Endodermal cell (in vitro differentiated cells): Measurements from ENCODE around the gene FUT2. TPM values are rescaled to one million over a fixed set of nuclear protein-coding genes. Genes with fewer than 3 reads are reported as not detected.

Source experiments
- DNase-seq: peaks from one replicate; pipeline ENCODE4 v3.0.0-alpha.2; 2017
- H3K27ac ChIP-seq: 2 replicates; pipeline ENCODE4 v1.5.1; 2013; ENCODE audit warnings: mild to moderate bottlenecking, low read depth, low read length, moderate library complexity
- H3K27me3 ChIP-seq: 2 replicates; pipeline ENCODE4 v1.6.1; 2013; ENCODE audit warnings: mild to moderate bottlenecking, low read length, moderate library complexity; ENCODE audit not compliant: insufficient read depth, control insufficient read depth, poor library complexity, severe bottlenecking
- H3K36me3 ChIP-seq: 2 replicates; pipeline ENCODE4 v1.7.0; 2013; ENCODE audit warnings: mild to moderate bottlenecking, low read length, moderate library complexity; ENCODE audit not compliant: control insufficient read depth, insufficient read depth
- H3K4me1 ChIP-seq: one replicate; pipeline ENCODE4 v1.7.0; 2013; ENCODE audit warnings: low read length; ENCODE audit not compliant: control insufficient read depth, insufficient read depth
- H3K4me3 ChIP-seq: 2 replicates; pipeline ENCODE4 v1.5.1; 2013; ENCODE audit warnings: mild to moderate bottlenecking, low read length, moderate library complexity
- H3K9ac ChIP-seq: 2 replicates; pipeline ENCODE4 v1.6.1; 2013; ENCODE audit warnings: mild to moderate bottlenecking, low read length, moderate library complexity; ENCODE audit not compliant: poor library complexity, severe bottlenecking; ENCODE audit errors: extremely low read depth
- H3K9me3 ChIP-seq: 2 replicates; pipeline ENCODE4 v1.6.1; 2013; ENCODE audit warnings: mild to moderate bottlenecking, low read length, moderate library complexity; ENCODE audit not compliant: control insufficient read depth
- H3K27ac Mint-ChIP-seq: 2 replicates; pipeline ENCODE4 v1.8.0; 2020; ENCODE audit warnings: mixed read lengths
- H3K27me3 Mint-ChIP-seq: 2 replicates; pipeline ENCODE4 v1.8.0; 2021; ENCODE audit warnings: mild to moderate bottlenecking, mixed read lengths; ENCODE audit not compliant: insufficient read depth
- H3K36me3 Mint-ChIP-seq: 2 replicates; pipeline ENCODE4 v1.8.0; 2020; ENCODE audit warnings: low read depth, mixed read lengths
- H3K4me1 Mint-ChIP-seq: 2 replicates; pipeline ENCODE4 v1.8.0; 2020; ENCODE audit warnings: mixed read lengths
- H3K4me3 Mint-ChIP-seq: 2 replicates; pipeline ENCODE4 v1.8.0; 2020; ENCODE audit warnings: mild to moderate bottlenecking, moderate library complexity, mixed read lengths
- H3K9me3 Mint-ChIP-seq: 2 replicates; pipeline ENCODE4 v1.8.0; 2020; ENCODE audit warnings: mild to moderate bottlenecking, mixed read lengths
- WGBS, 2 experiments: methylation state at CpG; one replicate each; pipeline versions ENCODE4 v1.1.5 to v1.1.7; 2013; ENCODE audit warnings: missing lambda C conversion rate in 2 of 2, mixed read lengths in 1 of 2; ENCODE audit not compliant: insufficient coverage in 1 of 2, insufficient read length in 1 of 2; 5-methylcytosine and 5-hydroxymethylcytosine counted together
- total RNA-seq, 2 donors: library from RNA; stranded (reverse); fragmentation: NEBNext Ultra II Directional in 1 of 2; extraction: Animal tissue kit (Norgen Biotek cat#: 25700) in 1 of 2; gene quantifications; 2 replicates in 1 of 2; 3 replicates in 1 of 2; pipeline ENCODE4 v1.2.1, GENCODE V29; 2021
- TF ChIP-seq, protein P1 (sequence below): fragments of 200-600 bp; sonication (generic); conservative IDR thresholded peaks from 2 replicates; pipeline ENCODE4 v1.5.0; 2021; ENCODE audit warnings: antibody characterized with exemption, mild to moderate bottlenecking

The FUT2 gene
- total RNA-seq, 2 donors from 2014 or later: 5.8 to 11.0 TPM

DNA sequence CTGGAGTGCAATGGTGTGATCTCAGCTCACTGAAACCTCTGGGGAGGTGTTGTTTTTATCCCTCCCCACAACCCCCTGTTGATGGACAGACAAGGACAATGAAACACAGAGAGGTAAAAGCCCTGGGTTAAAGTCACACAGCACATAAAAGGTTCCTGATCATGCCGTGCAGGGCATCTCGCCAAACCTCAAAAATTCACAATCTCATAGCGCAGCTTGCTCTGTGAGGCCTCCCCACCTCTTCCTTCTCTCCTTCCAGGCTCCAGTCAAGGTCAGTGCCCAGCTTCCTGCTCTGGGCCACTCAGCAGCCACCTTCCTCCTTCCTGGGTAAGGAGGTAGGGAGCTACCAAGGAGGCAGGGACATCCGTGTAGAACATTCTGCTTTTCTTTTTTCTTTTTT lies 2.3 kb downstream of the FUT2 start:
- Histone ChIP-seq H3K4me1 (no peaks in the 10 kb centered on the region), H3K9me3 (no peaks in the 10 kb centered on the region), H3K27ac (no peak overlapping the region), H3K36me3 (no peaks in the 10 kb centered on the region), H3K27me3 (no peaks in the 10 kb centered on the region), H3K4me3 (no peak overlapping the region), H3K9ac (no peak overlapping the region)
- 88 to 100% methylated on average over 2 to 4 of the region's 4 CpGs for WGBS, 2 experiments
- Mint-ChIP-seq H3K27me3 (peaks cover 3% of the 10 kb centered on the region), H3K27ac (no peak overlapping the region), H3K9me3 (no peaks in the 10 kb centered on the region), H3K4me3 (no peak overlapping the region), H3K36me3 (peaks cover 26% of the 10 kb centered on the region), H3K4me1 (peaks cover 4% of the 10 kb centered on the region)
- TF ChIP-seq, protein P1, sequence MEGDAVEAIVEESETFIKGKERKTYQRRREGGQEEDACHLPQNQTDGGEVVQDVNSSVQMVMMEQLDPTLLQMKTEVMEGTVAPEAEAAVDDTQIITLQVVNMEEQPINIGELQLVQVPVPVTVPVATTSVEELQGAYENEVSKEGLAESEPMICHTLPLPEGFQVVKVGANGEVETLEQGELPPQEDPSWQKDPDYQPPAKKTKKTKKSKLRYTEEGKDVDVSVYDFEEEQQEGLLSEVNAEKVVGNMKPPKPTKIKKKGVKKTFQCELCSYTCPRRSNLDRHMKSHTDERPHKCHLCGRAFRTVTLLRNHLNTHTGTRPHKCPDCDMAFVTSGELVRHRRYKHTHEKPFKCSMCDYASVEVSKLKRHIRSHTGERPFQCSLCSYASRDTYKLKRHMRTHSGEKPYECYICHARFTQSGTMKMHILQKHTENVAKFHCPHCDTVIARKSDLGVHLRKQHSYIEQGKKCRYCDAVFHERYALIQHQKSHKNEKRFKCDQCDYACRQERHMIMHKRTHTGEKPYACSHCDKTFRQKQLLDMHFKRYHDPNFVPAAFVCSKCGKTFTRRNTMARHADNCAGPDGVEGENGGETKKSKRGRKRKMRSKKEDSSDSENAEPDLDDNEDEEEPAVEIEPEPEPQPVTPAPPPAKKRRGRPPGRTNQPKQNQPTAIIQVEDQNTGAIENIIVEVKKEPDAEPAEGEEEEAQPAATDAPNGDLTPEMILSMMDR: no peak
- DNase-seq: no peak

DNA sequence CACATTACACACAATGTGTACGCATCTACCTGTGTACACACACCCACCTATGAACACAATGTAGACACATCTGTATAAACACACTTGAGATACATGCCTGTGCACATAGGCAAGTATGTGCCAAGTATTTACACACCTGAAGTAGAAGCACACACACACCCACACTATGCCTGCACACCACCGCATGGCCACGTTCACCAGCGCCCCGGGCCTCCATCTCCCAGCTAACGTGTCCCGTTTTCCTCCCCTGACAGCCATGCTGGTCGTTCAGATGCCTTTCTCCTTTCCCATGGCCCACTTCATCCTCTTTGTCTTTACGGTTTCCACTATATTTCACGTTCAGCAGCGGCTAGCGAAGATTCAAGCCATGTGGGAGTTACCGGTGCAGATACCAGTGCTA lies 6.9 kb downstream of the FUT2 start:
- Histone ChIP-seq H3K4me1 (no peaks in the 10 kb centered on the region), H3K36me3 (no peaks in the 10 kb centered on the region), H3K4me3 (no peak overlapping the region), H3K9me3 (no peaks in the 10 kb centered on the region), H3K27ac (no peak overlapping the region), H3K9ac (no peak overlapping the region), H3K27me3 (no peaks in the 10 kb centered on the region)
- Mint-ChIP-seq H3K27me3 (no peaks in the 10 kb centered on the region), H3K9me3 (peaks cover 7% of the 10 kb centered on the region), H3K36me3 (peaks cover 52% of the 10 kb centered on the region), H3K27ac (no peak overlapping the region), H3K4me3 (no peak overlapping the region), H3K4me1 (no peaks in the 10 kb centered on the region)
- 94 to 95% methylated on average over 13 of the region's 13 CpGs for WGBS, 2 experiments
- TF ChIP-seq, protein P1: no peak
- DNase-seq: no peak

DNA sequence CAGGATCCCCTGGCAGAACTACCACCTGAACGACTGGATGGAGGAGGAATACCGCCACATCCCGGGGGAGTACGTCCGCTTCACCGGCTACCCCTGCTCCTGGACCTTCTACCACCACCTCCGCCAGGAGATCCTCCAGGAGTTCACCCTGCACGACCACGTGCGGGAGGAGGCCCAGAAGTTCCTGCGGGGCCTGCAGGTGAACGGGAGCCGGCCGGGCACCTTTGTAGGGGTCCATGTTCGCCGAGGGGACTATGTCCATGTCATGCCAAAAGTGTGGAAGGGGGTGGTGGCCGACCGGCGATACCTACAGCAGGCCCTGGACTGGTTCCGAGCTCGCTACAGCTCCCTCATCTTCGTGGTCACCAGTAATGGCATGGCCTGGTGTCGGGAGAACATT lies 7.5 kb downstream of the FUT2 start:
- peaks cover 52% of the 10 kb centered on the region for H3K36me3 Mint-ChIP-seq
- Histone ChIP-seq H3K27ac (no peak overlapping the region), H3K36me3 (no peaks in the 10 kb centered on the region), H3K9me3 (no peaks in the 10 kb centered on the region), H3K27me3 (no peaks in the 10 kb centered on the region), H3K4me3 (no peak overlapping the region), H3K4me1 (no peaks in the 10 kb centered on the region), H3K9ac (no peak overlapping the region)
- no peak overlapping the region for H3K27ac Mint-ChIP-seq
- no peak for DNase-seq
- 91 to 93% methylated on average over 12 to 23 of the region's 23 CpGs for WGBS, 2 experiments
- TF ChIP-seq, protein P1: no peak
- peaks cover 7% of the 10 kb centered on the region for H3K9me3 Mint-ChIP-seq
- H3K4me3 Mint-ChIP-seq: no peak overlapping the region
- H3K4me1 Mint-ChIP-seq: no peaks in the 10 kb centered on the region
- H3K27me3 Mint-ChIP-seq: no peaks in the 10 kb centered on the region
